Neural crest cell (in vitro differentiated cells): ENCODE data around the gene PRL. TPM values are rescaled to one million over a fixed set of nuclear protein-coding genes. Genes with fewer than 3 reads are reported as not detected.

Experiments
- DNase-seq: peaks from one replicate; pipeline ENCODE4 v3.0.0; 2021; ENCODE audit warnings: low read depth, mixed read lengths, low spot score
- H3K27ac Mint-ChIP-seq: one replicate; pipeline ENCODE4 v1.8.0; 2021; ENCODE audit warnings: mild to moderate bottlenecking, mixed read lengths; ENCODE audit not compliant: unreplicated experiment
- H3K27me3 Mint-ChIP-seq: 2 replicates; pipeline ENCODE4 v1.8.0; 2021; ENCODE audit warnings: low read depth, mild to moderate bottlenecking, mixed read lengths
- H3K36me3 Mint-ChIP-seq: 2 replicates; pipeline ENCODE4 v1.8.0; 2021; ENCODE audit warnings: low read depth, mild to moderate bottlenecking, mixed read lengths
- H3K4me1 Mint-ChIP-seq: 2 replicates; pipeline ENCODE4 v1.8.0; 2021; ENCODE audit warnings: mixed read lengths
- H3K4me3 Mint-ChIP-seq: one replicate; pipeline ENCODE4 v1.8.0; 2021; ENCODE audit warnings: mild to moderate bottlenecking, mixed read lengths
- H3K9me3 Mint-ChIP-seq: 2 replicates; pipeline ENCODE4 v1.8.0; 2021; ENCODE audit warnings: mixed read lengths
- long read RNA-seq: library from polyadenylated mRNA; unstranded; transcript quantifications from one replicate; pipeline ENCODE4 v2.0.0, GENCODE V29; 2020
- total RNA-seq: library from RNA; stranded (reverse); gene quantifications from 2 replicates; pipeline ENCODE4 v1.2.1, GENCODE V29; 2021
- TF ChIP-seq, protein P1 (sequence below): fragments of 200-600 bp; sonication (generic); conservative IDR thresholded peaks from 2 replicates; pipeline ENCODE4 v1.5.0; 2021; ENCODE audit warnings: antibody characterized with exemption, mild to moderate bottlenecking

The PRL gene
- total RNA-seq = not detected in 2 replicates
- long read RNA-seq = 0 reads

DNA sequence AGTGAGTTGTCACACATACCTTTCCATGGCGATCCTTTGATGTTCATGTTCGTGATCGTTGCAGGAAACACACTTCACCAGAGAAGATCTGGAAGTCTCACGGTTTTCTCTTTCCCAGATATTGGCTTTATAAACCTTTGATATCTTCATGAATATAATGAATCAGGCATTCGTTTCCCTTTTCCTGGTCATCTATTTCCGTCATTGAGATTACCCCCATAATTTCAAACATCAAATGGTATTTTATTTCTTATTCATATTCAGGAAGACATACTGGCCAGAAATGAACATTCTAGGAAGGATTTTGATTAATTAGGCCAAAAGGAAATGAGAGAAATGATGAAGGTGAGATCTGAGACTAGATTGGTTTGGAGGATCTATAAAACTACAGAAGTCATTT is at the start of gene PRL:
PRL (minus strand) TSS at position 101 of the 400 bp plus-strand sequence; CDS start at position 47, 54 bp downstream.
- no peak within 1 kb of the TSS for H3K4me3 Mint-ChIP-seq
- peaks cover 2% of the 10 kb centered on the region for H3K36me3 Mint-ChIP-seq
- no peak within 1 kb of the TSS for H3K27ac Mint-ChIP-seq
- TF ChIP-seq, protein P1, sequence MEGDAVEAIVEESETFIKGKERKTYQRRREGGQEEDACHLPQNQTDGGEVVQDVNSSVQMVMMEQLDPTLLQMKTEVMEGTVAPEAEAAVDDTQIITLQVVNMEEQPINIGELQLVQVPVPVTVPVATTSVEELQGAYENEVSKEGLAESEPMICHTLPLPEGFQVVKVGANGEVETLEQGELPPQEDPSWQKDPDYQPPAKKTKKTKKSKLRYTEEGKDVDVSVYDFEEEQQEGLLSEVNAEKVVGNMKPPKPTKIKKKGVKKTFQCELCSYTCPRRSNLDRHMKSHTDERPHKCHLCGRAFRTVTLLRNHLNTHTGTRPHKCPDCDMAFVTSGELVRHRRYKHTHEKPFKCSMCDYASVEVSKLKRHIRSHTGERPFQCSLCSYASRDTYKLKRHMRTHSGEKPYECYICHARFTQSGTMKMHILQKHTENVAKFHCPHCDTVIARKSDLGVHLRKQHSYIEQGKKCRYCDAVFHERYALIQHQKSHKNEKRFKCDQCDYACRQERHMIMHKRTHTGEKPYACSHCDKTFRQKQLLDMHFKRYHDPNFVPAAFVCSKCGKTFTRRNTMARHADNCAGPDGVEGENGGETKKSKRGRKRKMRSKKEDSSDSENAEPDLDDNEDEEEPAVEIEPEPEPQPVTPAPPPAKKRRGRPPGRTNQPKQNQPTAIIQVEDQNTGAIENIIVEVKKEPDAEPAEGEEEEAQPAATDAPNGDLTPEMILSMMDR = no peak
- DNase-seq = no peak
- H3K4me1 Mint-ChIP-seq = peaks cover 16% of the 10 kb centered on the region
- H3K9me3 Mint-ChIP-seq = peaks cover 4% of the 10 kb centered on the region
- H3K27me3 Mint-ChIP-seq = no peaks in the 10 kb centered on the region

DNA sequence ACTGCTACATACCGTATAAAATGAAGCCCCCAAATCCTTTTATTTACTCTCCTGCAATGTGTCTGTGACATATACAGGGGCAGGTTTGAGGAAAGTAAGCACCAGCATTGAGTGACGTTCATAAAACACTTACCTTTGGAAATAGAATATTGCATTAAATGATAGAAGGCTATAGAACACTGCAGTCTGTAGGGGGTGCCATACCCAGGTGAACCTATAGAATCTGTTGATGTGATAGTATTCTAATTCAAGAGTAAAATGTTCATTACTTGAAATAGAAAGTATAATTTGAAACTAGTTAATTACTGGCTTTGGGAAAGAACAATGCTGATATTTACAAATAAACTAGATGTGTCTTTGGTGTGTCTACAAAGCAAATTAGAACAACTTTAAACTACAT is 47.0 kb upstream of the PRL start:
- H3K27me3 Mint-ChIP-seq = no peaks in the 10 kb centered on the region
- no peak for DNase-seq
- H3K4me1 Mint-ChIP-seq = no peaks in the 10 kb centered on the region
- no peak overlapping the region for H3K27ac Mint-ChIP-seq
- TF ChIP-seq, protein P1 = peak; percentile 31
- peaks cover 5% of the 10 kb centered on the region for H3K36me3 Mint-ChIP-seq
- peaks cover 26% of the 10 kb centered on the region for H3K9me3 Mint-ChIP-seq
- no peak overlapping the region for H3K4me3 Mint-ChIP-seq

DNA sequence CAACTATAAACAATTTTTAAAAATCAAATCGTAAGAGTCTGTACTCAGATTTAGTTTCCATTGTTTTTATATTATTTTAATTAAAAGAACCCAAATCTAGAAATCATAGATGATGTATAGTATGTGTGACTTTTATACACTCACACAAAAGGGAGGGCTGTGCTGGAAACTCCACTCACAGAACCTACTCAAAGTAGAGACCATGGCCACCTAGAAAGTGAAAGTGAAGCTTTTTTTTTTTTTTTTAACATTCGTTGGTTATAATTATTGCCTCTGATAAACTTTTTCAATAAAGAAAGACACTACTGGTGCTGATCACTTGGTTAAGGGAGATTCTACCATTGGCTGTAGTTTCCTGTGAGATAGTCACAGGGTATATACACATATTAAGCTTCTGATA is 37.9 kb upstream of the PRL start:
- TF ChIP-seq, protein P1 = no peak
- no peaks in the 10 kb centered on the region for H3K4me1 Mint-ChIP-seq
- DNase-seq = no peak

DNA sequence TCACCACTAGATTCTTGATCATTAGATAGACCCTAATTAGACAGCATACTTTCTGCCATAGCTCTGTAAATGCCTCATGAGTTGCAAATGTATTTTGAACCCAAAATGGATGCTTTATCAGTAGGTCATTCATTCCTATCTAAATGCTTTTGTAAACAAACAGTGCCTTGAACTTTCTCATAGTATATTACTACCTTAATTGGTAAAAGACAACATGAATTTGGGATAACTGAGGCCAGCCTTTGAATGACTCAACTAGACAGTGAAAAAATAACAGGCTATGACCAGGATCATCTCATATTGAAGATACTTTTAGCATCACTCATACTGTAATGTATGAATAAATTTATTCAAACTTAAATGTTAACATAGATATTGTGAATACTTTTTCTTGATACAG is 37.0 kb upstream of the PRL start:
- no peaks in the 10 kb centered on the region for H3K4me1 Mint-ChIP-seq
- no peak overlapping the region for H3K27ac Mint-ChIP-seq
- H3K36me3 Mint-ChIP-seq = no peaks in the 10 kb centered on the region
- no peaks in the 10 kb centered on the region for H3K27me3 Mint-ChIP-seq
- no peak for DNase-seq
- no peak overlapping the region for H3K4me3 Mint-ChIP-seq
- TF ChIP-seq, protein P1 = no peak
- peaks cover 6% of the 10 kb centered on the region for H3K9me3 Mint-ChIP-seq

More for the DNA sequence above, 37.9 kb upstream of the PRL start:
- H3K27ac Mint-ChIP-seq = no peak overlapping the region
- peaks cover 5% of the 10 kb centered on the region for H3K9me3 Mint-ChIP-seq
- no peaks in the 10 kb centered on the region for H3K27me3 Mint-ChIP-seq
- H3K4me3 Mint-ChIP-seq = no peak overlapping the region
- no peaks in the 10 kb centered on the region for H3K36me3 Mint-ChIP-seq

DNA sequence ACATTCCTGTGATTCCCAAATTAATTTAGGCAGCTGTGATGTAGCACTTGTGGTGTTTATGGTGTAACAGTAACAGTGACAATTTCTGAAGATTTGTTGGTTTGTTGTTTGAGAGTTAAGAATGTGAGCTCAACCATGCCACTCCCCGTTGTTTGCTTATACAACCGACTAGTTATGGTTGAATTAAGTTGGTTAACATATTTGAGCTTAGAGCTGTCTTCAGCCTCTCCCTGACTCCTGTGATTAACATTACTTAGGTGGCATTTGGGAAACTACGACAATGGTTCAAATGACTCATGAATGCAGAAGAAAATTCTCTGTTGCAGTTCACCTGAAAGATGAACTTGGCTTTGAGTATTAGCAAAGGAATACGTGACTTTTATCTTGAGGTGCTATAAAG is 35.9 kb upstream of the PRL start:
- Mint-ChIP-seq H3K4me3 (no peak overlapping the region), H3K4me1 (peaks cover 5% of the 10 kb centered on the region), H3K36me3 (no peaks in the 10 kb centered on the region), H3K27me3 (no peaks in the 10 kb centered on the region), H3K27ac (no peak overlapping the region), H3K9me3 (peaks cover 6% of the 10 kb centered on the region)
- no peak for DNase-seq
- TF ChIP-seq, protein P1 = no peak

DNA sequence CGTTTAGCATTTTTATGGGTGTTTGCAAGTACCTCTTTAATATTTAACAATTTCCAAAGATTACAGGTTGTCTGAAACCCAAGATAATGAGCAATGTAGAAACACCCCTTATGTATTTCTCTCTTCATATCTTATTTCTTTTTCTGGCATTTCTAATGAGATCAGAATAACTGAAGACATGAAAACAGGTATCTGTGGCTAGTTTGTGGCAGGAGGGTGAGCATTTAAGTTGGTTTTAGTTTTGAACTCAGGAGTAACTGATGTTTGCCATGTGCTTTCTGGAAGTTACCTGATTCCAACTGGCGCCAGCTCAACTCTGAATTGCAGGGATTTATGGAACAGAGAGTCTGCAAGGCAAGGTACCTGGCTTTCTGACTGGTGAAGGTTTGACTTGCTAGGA is 35.4 kb upstream of the PRL start:
- no peak for DNase-seq
- Mint-ChIP-seq H3K9me3 (peaks cover 6% of the 10 kb centered on the region), H3K27ac (no peak overlapping the region), H3K4me1 (peaks cover 5% of the 10 kb centered on the region), H3K27me3 (no peaks in the 10 kb centered on the region), H3K4me3 (no peak overlapping the region), H3K36me3 (no peaks in the 10 kb centered on the region)
- TF ChIP-seq, protein P1 = no peak
